Ovary (tissue), 9 donors: ENCODE data around the gene CD7. TPM values are rescaled to one million over a fixed set of nuclear protein-coding genes. Genes with fewer than 3 reads are reported as not detected.

Experiments used
- DNase-seq, 5 donors: peaks; one replicate each; pipeline ENCODE4 v3.0.0-alpha.2; 2019 to 2020
- H3K27ac ChIP-seq, 2 donors: fragments of 200-600 bp; one replicate each; pipeline versions ENCODE4 v1.5.1 to v1.8.0; 2019 to 2022
- H3K27me3 ChIP-seq: fragments of 200-600 bp; one replicate; pipeline ENCODE4 v1.8.0; 2022
- H3K36me3 ChIP-seq: fragments of 200-600 bp; sonication (generic); one replicate; pipeline ENCODE4 v1.5.1; 2019
- H3K4me1 ChIP-seq: one replicate; pipeline ENCODE4 v1.8.1; 2013; ENCODE audit warnings: mild to moderate bottlenecking, moderate library complexity; ENCODE audit not compliant: insufficient read depth
- H3K4me3 ChIP-seq: fragments of 200-600 bp; sonication (generic); one replicate; pipeline ENCODE4 v1.5.1; 2017
- H3K9me3 ChIP-seq, 2 donors: fragments of 200-600 bp in 1 of 2; sonication (generic) in 1 of 2; one replicate each; pipeline versions ENCODE4 v1.5.1 to v1.8.1; 2013 to 2019; ENCODE audit warnings: mild to moderate bottlenecking in 1 of 2, moderate library complexity in 1 of 2
- CTCF ChIP-seq, 3 donors: fragments of 450-650 bp in 2 of 3; fragments of 200-600 bp in 1 of 3; IDR thresholded peaks; one replicate each; pipeline versions ENCODE4 v1.5.1 to v1.8.0; 2016 to 2022; ENCODE audit warnings: antibody characterized with exemption in 3 of 3, mild to moderate bottlenecking in 1 of 3
- EP300 ChIP-seq: sonication (generic); formaldehyde crosslinking; IDR thresholded peaks from one replicate; pipeline ENCODE4 v1.6.1; 2017; ENCODE audit warnings: antibody characterized with exemption
- POLR2A ChIP-seq: fragments of 450-650 bp; IDR thresholded peaks from one replicate; pipeline ENCODE4 v1.6.1; 2017; ENCODE audit warnings: antibody characterized with exemption, mild to moderate bottlenecking, moderate library complexity
- WGBS, 3 donors: extraction: QIAGEN DNeasy Blood & Tissue Kit in 1 of 3; methylation state at CpG; one replicate each; pipeline versions ENCODE4 v1.1.5 to v1.1.7; 2013 to 2017; 5-methylcytosine and 5-hydroxymethylcytosine counted together
- intact Hi-C, 4 donors: fragments of 100-400 bp; cut with DNase I; formaldehyde crosslinking; loops; one replicate each; pipeline versions ENCODE4 v1.11.0 to v1.15.1; 2022 to 2023
- polyA plus RNA-seq, 2 donors: library from polyadenylated mRNA; stranded (reverse); fragments of 200-250 nt in 1 of 2; fragments of 350-450 nt in 1 of 2; fragmentation: Illumina TruSeq in 1 of 2; extraction: RNeasy Lipid Tissue Mini Kit (QIAGEN cat#74804) in 1 of 2; gene quantifications; one replicate each; pipeline ENCODE4 v1.2.3, GENCODE V29; 2013 to 2014
- total RNA-seq, 7 donors: library from RNA; depleted of rRNA in 2 of 7; stranded (reverse); fragments of >200 nt in 2 of 7; fragmentation: NEBNext Ultra II Directional in 3 of 7; extraction: Animal tissue kit (Norgen Biotek cat#: 25700) in 3 of 7; gene quantifications; one replicate each; pipeline versions ENCODE4 v1.1.0 to v1.2.4, GENCODE V29; 2016 to 2023
- donor health status: DM: no; HTN: no; CAD: no; lungs with moderate emphysema.
- donor health status: DM: no; HTN: no; CAD: no.
- donor health status: Bipolar disorder and iron deficiency.
- donor health status: DM: yes; HTN: yes; CAD: no.
- donor health status: DM: no; HTN: no; CAD: no.
- donor health status: DM: yes; HTN: yes; CAD: no.

CD7 gene
- total and polyA plus RNA-seq, 9 donors: 0.48 to 1.3 (median 1.1) TPM; not detected in 3

- Histone ChIP-seq H3K9me3 (no peaks in the 10 kb centered on the region), H3K4me1 (no peaks in the 10 kb centered on the region), H3K27ac (no peak overlapping the region), H3K4me3 (no peak overlapping the region), H3K27me3 (no peaks in the 10 kb centered on the region), H3K36me3 (no peaks in the 10 kb centered on the region)
- intact Hi-C loops: loop anchor here (5.0 to 10.0 kb wide), 7 partner anchors 60 to 420 kb away; partner anchors contain the start of genes HEXD (in 2 of the 4) and OGFOD3 (in 2 of the 4)
- 77 to 83% (median 81%) methylated on average over 7 of the region's 7 CpGs for WGBS, 3 donors
- TF ChIP-seq POLR2A: no peak
- TF ChIP-seq CTCF (IDR thresholded peaks at IDR 0.05): no peak
- no peak for TF ChIP-seq EP300
- no peak for DNase-seq
Measured at GRCh38 chr17:82354804-82355308, 37.4 kb upstream of the CD7 start.

GRCh38 chr17:82353484-82353883 is 36.1 kb upstream of the CD7 start:
- H3K4me3 ChIP-seq: no peak overlapping the region
- H3K36me3 ChIP-seq: no peaks in the 10 kb centered on the region
- no peak for TF ChIP-seq CTCF (IDR thresholded peaks at IDR 0.05)
- TF ChIP-seq EP300: no peak
- TF ChIP-seq POLR2A: no peak
- DNase-seq: peak in 2 of 5 donors; percentile 20 to 22
- no peak overlapping the region for H3K27ac ChIP-seq
- intact Hi-C loops: loop anchor here (5.0 to 10.0 kb wide), 7 partner anchors 61 to 421 kb away; partner anchors contain the start of genes HEXD (in 2 of the 4) and OGFOD3 (in 2 of the 4)
- H3K4me1 ChIP-seq: peaks cover 3% of the 10 kb centered on the region
- no peaks in the 10 kb centered on the region for H3K27me3 ChIP-seq
- H3K9me3 ChIP-seq: no peaks in the 10 kb centered on the region
- WGBS, 3 donors: 83 to 86% (median 86%) methylated on average over 8 of the region's 8 CpGs

DNA sequence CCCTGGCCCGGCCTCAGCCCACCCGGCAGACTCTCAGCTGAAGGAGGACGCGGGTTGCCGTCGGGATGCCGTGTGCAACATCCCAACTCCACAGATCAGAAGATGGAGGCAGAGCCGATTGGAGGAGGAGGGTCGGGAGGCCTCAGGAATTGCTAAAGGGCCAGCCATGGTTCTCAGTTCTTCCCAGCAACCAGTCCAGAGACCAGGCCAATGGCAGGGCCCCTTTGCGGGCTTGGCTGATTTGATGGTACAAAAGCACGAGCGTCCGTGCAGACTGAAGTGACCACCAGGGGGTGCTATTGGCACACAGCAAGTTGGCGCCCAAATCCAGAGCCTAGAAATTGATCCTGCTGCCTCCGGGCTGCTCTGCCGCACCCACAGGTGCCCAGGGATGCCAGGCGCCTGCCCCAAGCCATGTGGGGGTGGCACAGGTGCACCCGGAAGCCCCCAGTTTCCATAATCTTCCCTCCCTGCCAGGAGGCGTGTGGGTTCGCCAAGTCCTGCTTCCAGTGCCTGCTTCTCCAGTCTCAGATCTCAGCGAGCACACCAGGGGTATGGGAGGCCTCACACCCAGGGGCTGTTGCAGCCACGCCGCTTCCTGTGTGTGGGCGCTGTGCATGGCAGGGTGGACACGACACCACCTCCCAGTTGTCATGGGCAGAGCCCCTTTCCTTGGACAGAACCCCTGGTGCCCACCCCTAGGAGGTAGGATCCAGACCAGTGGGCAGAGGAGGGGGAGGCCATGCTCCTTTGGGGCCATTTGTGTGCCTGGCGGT is 34.5 kb upstream of the CD7 start:
- H3K9me3 ChIP-seq: no peaks in the 10 kb centered on the region
- no peak overlapping the region for H3K27ac ChIP-seq
- DNase-seq: peak; percentile 76 to 89 (median 86)
- no peaks in the 10 kb centered on the region for H3K36me3 ChIP-seq
- 33 to 39% (median 37%) methylated on average over 24 to 26 of the region's 26 CpGs for WGBS, 3 donors
- intact Hi-C loops: loop anchor here (2.0 to 10.0 kb wide), 9 partner anchors 63 to 423 kb away; partner anchors contain the start of genes HEXD (in 2 of the 4) and OGFOD3 (in 2 of the 4)
- H3K27me3 ChIP-seq: no peaks in the 10 kb centered on the region
- H3K4me1 ChIP-seq: peaks cover 3% of the 10 kb centered on the region
- no peak overlapping the region for H3K4me3 ChIP-seq
- TF ChIP-seq CTCF (IDR thresholded peaks at IDR 0.05) (peak; percentile 85 to 98 (median 91)), POLR2A (no peak)

GRCh38 chr17:82351254-82351712 is 33.9 kb upstream of the CD7 start:
- 46 to 69% (median 52%) methylated on average over 20 to 21 of the region's 21 CpGs for WGBS, 3 donors
- no peaks in the 10 kb centered on the region for H3K9me3 ChIP-seq
- H3K4me3 ChIP-seq: no peak overlapping the region
- H3K36me3 ChIP-seq: no peaks in the 10 kb centered on the region
- intact Hi-C loops: loop anchor here (2.0 to 10.0 kb wide), 9 partner anchors 64 to 424 kb away; partner anchors contain the start of genes HEXD (in 2 of the 4) and OGFOD3 (in 2 of the 4)
- H3K4me1 ChIP-seq: peaks cover 3% of the 10 kb centered on the region
- H3K27me3 ChIP-seq: no peaks in the 10 kb centered on the region
- DNase-seq: peak in 1 of 5 donors; percentile 24
- no peak overlapping the region for H3K27ac ChIP-seq
- TF ChIP-seq CTCF (IDR thresholded peaks at IDR 0.05): no peak
- TF ChIP-seq POLR2A: no peak
- no peak for TF ChIP-seq EP300
